ENCODE data around the gene UBXN1. TPM values are rescaled to one million over a fixed set of nuclear protein-coding genes. Genes with fewer than 3 reads are reported as not detected.
A peak's percentile ranks its signal among the peaks of the same experiment; 100 is the strongest.

The UBXN1 gene
- total RNA-seq, 1 experiment from 2014 or later = 94.2 TPM

GRCh38 chr11:62645946-62646824 lies 32.7 kb downstream of the UBXN1 start, which contains the start of gene GANAB:
Gene GANAB (minus strand): TSS chr11:62646613. CDS start chr11:62646599, 14 bp downstream.
- Histone ChIP-seq H3K27me3 (ENCODE audit: insufficient read depth, low read length) (no peaks in the 10 kb centered on the region), H3K4me1 (ENCODE audit: control insufficient read depth in 1 of 2, insufficient read depth in 2 of 2, low read length in 2 of 2) (peaks cover 5 to 20% of the 10 kb centered on the region in 2 experiments; a peak in 3 of 4 replicates), H2AFZ (ENCODE audit: low read depth, low read length, poor library complexity, severe bottlenecking) (no peak within 1 kb of the TSS), H3K9me2 (ENCODE audit: insufficient read depth) (no peaks in the 10 kb centered on the region), H4K20me1 (ENCODE audit: insufficient read depth) (no peaks in the 10 kb centered on the region), H3K36me3 (ENCODE audit: control insufficient read depth in 1 of 2, insufficient read depth in 2 of 2, low read length in 2 of 2) (peaks cover 10 to 22% of the 10 kb centered on the region in 2 experiments; a peak in 3 of 4 replicates), H3K4me3 (replicated peaks in 1 of 2; ENCODE audit: low read depth in 1 of 2, low read length in 2 of 2) (peak within 1 kb of the TSS; percentile 96 to 100), H3K79me2 (ENCODE audit: insufficient read depth, low read length) (peaks cover 65% of the 10 kb centered on the region), H3K9me3 (ENCODE audit: control insufficient read depth in 1 of 2, insufficient read depth in 1 of 2, low read depth in 1 of 2, low read length in 2 of 2) (no peaks in the 10 kb centered on the region), H3K27ac (ENCODE audit: low read depth, low read length) (peak within 1 kb of the TSS; percentile 92), H3K4me2 (ENCODE audit: low read length) (peak within 1 kb of the TSS; percentile 84), H3K9ac (ENCODE audit: low read length) (peak within 1 kb of the TSS; percentile 99)
- TSS peak; percentile 54 for BruUV-seq (replicated peaks)
- ChIA-PET RAD21 (ENCODE audit: low non-redundant PET in 1 of 2, low total read pairs in 2 of 2, uncharacterized antibody in 2 of 2, unreplicated experiment in 2 of 2) (interaction anchor here in 1 of 2 experiments (0.6 kb wide), 1 partner anchor 248 kb away, joined by 3 read pairs; no protein-coding TSS in a partner anchor), POLR2A (interaction anchor here (0.8 to 14.1 kb wide), 5 partner anchors 9 to 195 kb away, joined by 3 to 195 read pairs (median 5); partner anchors contain the start of genes B3GAT3, C11orf98 and CSKMT), CTCF (interaction anchor here (1.6 kb wide), 1 partner anchor 221 kb away, joined by 4 read pairs; no protein-coding TSS in a partner anchor)
- peak; percentile 97 for ATAC-seq
- DNase-seq (ENCODE audit: low read depth, low spot score) = peak; percentile 88
- intact Hi-C loops (cut with micrococcal nuclease) = loop anchor here (5.0 kb wide), 1 partner anchor 34 kb away; the partner anchor contains the start of genes EML3 and ROM1
- TF ChIP-seq ZFX (IDR thresholded peaks at IDR 0.05) = peak; percentile 95
- peak; percentile 98 for TF ChIP-seq YY1 (IDR thresholded peaks at IDR 0.05; ENCODE audit: extremely low read depth, insufficient replicate concordance, low read depth, low read length)
- no peak; the same call in 1 of the 2 replicates for TF ChIP-seq FOSL1 (IDR thresholded peaks at IDR 0.05; ENCODE audit: low read depth)
- no peak for TF ChIP-seq EZH2phosphoT487 (IDR thresholded peaks at IDR 0.05; ENCODE audit: borderline replicate concordance)
- TF ChIP-seq POLR2A (IDR thresholded peaks at IDR 0.05; ENCODE audit: borderline replicate concordance, extremely low read depth, insufficient read depth, insufficient read length) = peak; percentile 83
- TF ChIP-seq ZBTB33 (IDR thresholded peaks at IDR 0.05; ENCODE audit: extremely low read depth, insufficient replicate concordance, low read length) = peak; percentile 24
- no peak for TF ChIP-seq ATF3 (IDR thresholded peaks at IDR 0.05)
- peak; percentile 69 for TF ChIP-seq EGR1 (IDR thresholded peaks at IDR 0.05; ENCODE audit: low read depth)
- TF ChIP-seq JUND (IDR thresholded peaks at IDR 0.05) = peak; percentile 21; the same call in 1 of the 2 replicates
- no peak for TF ChIP-seq TCF7L2 (IDR thresholded peaks at IDR 0.05; ENCODE audit: borderline replicate concordance, extremely low read depth, insufficient read depth, insufficient read length)
- no peak for TF ChIP-seq CEBPB (IDR thresholded peaks at IDR 0.05; ENCODE audit: low read depth)
- no peak for TF ChIP-seq EZH2 (IDR thresholded peaks at IDR 0.05)
- TF ChIP-seq ELF1 (IDR thresholded peaks at IDR 0.05; ENCODE audit: borderline replicate concordance, low read depth) = no peak
- peak; percentile 84 for TF ChIP-seq SIN3A (IDR thresholded peaks at IDR 0.05; ENCODE audit: low read depth)
- peak; percentile 66 for TF ChIP-seq MAX (IDR thresholded peaks at IDR 0.05)
- TF ChIP-seq POLR2AphosphoS5 (IDR thresholded peaks at IDR 0.05; ENCODE audit: low read depth, low read length) = peak; percentile 98
- peak; percentile 82 for TF ChIP-seq SP1 (IDR thresholded peaks at IDR 0.05; ENCODE audit: low read depth)

Data from HCT116 (cell line).